T1000 (cell line): Measurements from ENCODE around the gene ZNF687.
A peak's percentile ranks its signal among the peaks of the same experiment; 100 is the strongest.
"Not testable (repeated sequence)": the region's sequence is repeated elsewhere in the genome, so short reads cannot be mapped to it uniquely, and the experiment has no call there.

ENCODE experiments used
- DNase-seq: peaks from one replicate; lab custom pipeline; 2025; ENCODE audit warnings: mixed read lengths; lab: John Stamatoyannopoulos, UW

Gene ZNF687, protein sequence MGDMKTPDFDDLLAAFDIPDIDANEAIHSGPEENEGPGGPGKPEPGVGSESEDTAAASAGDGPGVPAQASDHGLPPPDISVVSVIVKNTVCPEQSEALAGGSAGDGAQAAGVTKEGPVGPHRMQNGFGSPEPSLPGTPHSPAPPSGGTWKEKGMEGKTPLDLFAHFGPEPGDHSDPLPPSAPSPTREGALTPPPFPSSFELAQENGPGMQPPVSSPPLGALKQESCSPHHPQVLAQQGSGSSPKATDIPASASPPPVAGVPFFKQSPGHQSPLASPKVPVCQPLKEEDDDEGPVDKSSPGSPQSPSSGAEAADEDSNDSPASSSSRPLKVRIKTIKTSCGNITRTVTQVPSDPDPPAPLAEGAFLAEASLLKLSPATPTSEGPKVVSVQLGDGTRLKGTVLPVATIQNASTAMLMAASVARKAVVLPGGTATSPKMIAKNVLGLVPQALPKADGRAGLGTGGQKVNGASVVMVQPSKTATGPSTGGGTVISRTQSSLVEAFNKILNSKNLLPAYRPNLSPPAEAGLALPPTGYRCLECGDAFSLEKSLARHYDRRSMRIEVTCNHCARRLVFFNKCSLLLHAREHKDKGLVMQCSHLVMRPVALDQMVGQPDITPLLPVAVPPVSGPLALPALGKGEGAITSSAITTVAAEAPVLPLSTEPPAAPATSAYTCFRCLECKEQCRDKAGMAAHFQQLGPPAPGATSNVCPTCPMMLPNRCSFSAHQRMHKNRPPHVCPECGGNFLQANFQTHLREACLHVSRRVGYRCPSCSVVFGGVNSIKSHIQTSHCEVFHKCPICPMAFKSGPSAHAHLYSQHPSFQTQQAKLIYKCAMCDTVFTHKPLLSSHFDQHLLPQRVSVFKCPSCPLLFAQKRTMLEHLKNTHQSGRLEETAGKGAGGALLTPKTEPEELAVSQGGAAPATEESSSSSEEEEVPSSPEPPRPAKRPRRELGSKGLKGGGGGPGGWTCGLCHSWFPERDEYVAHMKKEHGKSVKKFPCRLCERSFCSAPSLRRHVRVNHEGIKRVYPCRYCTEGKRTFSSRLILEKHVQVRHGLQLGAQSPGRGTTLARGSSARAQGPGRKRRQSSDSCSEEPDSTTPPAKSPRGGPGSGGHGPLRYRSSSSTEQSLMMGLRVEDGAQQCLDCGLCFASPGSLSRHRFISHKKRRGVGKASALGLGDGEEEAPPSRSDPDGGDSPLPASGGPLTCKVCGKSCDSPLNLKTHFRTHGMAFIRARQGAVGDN

DNA sequence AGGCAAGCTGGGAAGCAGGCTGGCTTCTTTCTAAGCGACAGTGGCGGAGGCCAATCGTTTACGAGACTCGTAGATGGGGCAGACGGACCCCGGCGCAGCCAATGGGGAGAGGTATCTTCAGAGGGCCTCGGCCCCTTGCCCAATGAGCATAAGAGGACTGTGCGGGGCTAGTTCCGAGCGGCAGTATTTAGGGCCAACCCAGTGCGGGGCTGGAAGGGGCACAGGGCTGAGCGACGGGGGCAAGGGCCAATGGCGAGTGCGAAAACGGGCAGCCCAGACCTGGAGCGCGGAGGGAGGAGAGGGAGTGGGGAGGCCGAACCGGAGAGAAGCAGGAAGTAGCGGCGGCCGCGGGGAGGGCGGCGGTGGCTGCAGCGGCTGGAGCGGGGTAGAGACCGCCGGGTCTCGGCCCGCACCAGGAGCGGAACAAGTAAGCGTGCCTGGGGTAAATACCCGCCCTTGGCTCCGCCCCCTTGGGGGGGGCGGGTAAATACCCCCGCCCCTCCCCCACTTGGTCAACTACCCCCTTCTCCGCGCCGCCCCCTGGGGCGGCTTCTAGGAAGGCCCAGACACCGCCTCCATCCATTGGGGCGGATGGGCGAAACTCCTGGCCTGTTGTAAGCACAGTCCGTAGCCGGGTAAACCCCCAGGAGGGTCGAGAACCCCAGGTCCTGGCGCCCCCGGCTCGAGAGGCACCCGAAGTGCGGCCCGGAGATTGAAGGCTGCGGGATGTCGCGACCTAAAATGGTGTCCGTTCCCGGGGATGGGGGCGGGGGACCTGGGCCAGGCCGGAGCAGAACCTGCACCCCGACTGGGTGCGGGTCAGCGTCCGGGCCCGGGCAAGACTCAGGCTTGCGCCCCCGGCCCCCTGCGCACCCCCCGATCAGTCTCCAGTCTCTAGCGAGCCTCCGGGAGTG, at the start of gene ZNF687:
TSS of gene ZNF687 (plus strand) at position 331 of the 914 bp plus-strand sequence. CDS start 3,993 bp downstream, outside the sequence.
- peak; percentile 99 for DNase-seq

DNA sequence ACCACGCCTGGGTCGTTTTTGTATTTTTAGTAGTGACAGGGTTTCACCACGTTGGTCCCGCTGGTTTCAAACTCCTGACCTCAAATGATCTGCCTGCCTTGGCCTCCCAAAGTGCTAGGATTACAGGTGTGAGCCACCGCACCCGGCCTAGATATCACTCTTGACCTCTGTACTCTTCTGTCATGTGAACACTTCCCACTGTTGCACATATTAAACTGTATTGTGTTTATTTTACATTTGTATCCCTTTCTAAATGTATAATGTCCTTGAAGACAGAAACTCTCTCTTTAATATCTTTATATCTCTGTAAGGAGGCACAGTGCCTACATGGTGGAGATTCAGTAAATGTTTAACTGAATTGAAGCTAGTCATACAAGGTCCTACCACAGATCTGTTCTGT, 46.9 kb upstream of the ZNF687 start:
- no peak for DNase-seq

DNA sequence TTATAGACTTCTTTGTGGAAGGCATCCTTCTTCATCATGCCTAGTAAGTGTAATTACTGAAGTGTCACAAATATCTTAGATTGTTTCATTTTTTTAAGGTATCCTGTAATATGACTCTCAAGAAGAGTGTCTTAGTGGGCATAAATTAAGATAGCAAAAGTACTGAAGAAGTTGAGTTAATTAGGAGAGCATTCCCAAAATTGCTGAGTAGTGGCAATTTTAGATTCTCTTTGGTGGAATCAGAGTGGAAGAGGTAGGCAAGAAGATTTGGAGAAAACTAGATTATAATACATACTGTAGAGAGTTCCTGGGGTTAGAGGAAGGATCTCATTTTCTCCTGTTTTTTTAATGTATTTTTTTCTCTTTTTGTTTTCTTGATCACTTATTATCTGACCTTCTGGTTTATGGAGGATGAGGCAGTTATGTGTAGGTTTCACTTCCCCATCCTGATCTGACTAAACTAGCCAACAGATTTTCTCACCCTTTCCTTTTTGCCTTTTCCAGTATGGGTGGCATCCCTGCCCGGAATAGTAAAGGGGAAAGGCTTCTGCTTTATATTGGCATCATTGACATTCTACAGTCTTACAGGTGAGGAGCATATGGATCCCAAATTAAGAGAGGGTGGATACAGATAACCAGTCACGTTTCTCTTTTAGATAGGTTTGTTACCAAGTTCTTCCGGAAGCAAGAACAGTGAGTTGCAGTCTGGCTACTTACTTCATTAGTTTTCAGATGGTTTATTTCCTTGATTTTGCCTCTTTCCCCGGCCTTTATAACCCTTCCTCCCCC, 44.2 kb upstream of the ZNF687 start:
- no peak for DNase-seq

DNA sequence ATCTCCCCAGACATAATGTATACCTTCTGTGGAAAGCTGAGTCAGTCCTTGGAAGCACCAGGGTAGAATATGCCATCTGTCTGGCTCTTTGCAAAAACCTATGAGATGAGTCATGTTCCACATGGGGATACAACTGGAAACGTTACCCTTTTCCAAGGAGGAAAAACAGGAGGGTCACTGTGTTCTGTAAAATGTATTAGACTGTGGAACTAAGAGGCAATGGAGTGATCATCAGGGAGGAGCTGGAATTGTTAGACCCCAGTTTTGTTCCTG, 43.7 kb upstream of the ZNF687 start:
- DNase-seq = no peak

DNA sequence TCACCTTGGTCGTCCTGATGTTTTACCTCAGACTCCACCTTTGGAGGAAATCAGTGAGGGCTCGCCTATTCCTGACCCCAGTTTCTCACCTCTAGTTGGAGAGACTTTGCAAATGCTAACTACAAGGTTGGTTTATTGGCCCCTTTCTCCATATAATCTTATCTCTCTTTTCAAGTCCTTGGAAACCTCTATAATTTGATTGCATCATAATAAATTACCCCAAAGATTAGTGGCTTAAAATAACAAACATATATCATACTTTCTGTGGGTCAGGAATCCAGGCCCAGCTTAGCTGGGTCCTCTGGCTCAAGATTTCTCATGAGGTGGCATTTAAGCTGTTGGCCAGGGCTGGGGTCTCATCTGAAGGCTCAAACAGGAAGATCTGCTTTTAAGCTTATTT, 39.7 kb upstream of the ZNF687 start:
- no peak for DNase-seq

DNA sequence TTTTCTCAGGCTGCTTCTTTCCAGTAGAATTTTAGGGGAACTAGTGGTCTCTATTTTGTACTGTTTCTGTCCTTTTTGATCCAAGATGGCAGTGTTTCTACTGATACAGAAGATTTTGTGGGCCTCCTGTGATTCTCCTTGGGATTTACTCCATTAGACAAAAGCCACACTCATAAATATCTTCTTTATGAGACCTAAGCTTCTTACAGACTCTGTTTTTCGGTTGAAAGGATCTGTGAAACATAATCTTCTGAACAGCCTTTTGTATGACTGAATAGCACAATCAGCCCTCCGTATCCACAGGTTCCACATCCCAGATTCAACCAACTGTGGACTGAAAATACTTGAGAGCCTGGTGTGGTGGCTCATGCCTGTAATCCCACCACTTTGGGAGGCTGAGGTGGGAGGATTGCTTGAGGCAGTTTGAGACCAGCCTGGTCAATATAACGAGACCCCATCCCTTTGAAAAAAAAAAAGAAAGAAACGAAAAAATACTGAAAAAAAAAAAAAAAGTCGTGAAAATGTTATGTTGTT, 38.3 kb upstream of the ZNF687 start:
- DNase-seq = no peak

DNA sequence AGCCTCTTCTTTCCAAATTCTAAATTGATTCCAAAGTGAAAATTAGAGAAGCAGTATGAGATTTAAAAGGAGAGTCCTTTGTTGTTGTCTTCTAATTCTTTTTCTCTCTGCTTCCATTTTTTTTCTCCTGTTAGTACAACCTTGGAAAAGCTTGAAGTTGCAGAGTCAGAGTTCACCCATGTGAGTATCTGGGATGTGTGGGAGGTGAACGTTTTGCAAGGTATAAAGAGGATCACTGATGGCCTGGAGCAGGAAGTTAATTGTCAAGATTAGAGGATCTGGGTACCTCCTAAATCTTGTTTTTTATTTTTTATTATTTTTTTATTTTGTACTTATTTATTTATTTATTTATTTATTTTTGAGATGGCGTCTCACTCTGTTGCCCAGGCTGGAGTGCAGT, 35.3 kb upstream of the ZNF687 start:
- DNase-seq = no peak

DNA sequence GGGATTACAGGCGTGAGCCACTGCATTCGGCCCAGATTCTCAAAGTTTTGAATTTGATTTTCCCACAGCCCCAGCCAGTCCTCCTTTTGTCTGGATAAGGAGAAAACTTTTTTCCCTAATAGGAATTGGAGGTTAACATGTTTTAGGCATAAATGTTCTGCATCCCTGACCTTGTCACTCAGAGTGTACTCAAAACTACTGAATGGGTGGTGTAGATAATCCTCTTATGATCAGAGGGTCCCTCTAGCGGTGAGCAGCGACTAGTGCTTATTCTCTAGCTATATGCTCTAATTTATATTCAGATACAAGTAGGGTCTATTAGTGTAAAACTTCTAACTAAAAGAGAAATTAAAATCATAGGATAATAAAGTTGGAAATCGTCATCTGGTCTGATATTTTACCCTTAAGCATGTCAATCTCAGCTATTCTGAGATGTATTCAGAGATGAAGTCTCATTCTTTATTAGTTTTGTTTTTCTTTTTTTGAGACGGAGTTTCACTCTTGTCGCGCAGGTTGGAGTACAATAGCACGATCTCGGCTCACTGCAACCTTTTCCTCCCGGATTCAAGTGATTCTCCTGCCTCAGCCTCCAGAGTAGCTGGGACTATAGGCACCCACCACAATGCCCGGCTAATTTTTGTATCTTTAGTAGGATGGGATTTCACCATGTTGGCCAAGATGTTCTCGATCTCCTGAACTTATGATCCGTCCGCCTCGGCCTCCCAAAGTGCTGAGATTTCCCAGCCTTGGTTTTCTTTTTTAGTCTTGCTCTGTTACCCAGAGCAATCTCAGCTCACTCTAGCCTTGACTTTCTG, 30.2 kb upstream of the ZNF687 start:
- peak; percentile 2 for DNase-seq

DNA sequence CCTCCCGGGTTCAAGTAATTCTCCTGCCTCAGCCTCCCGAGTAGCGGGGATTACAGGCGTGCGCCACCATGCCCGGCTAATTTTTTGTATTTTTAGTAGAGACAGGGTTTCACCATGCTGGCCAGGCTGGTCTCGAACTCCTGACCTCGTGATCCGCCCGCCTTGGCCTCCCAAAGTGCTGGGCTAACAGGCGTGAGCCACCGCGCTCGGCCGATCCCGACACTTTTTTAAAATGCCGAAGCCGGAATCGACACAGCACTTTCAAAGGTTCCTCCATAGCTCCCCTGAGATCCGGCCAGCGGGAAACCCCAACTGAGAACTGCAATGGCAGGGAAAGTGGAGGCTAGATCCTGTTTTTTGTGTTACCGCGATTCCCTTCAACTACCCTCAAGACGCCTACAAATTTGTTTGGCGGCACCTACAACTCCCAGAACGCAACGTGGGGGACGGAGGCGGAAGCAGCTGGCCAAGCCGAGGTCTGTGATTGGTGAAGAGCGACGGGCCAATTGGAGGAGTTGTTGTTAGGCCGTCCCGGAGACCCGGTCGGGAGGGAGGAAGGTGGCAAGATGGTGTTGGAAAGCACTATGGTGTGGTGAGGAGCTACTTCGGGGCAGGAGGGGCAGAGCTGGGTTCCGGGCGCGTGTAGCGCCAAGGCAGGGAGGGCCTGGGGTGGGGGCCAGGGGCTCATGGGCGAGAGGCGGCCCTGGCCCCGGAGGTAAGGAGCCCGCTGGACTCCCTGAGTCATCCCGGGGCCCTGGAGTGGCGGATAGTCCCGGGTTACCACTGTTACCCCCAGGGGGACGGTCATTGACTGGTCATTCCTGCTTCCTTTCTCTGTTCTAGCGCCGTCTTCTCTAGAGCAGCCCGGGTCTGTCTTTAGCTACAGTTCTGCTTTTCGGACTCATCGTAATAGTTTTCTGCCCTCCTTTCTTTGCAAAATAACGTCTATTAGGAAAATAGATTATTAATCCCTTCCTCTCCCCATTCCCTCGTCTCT, 27.6 kb upstream of the ZNF687 start, which contains the start of gene PSMD4:
TSS of gene PSMD4 (plus strand) at position 518 of the 997 bp plus-strand sequence. CDS start at position 567, 49 bp downstream.
- DNase-seq = peak; percentile 89

DNA sequence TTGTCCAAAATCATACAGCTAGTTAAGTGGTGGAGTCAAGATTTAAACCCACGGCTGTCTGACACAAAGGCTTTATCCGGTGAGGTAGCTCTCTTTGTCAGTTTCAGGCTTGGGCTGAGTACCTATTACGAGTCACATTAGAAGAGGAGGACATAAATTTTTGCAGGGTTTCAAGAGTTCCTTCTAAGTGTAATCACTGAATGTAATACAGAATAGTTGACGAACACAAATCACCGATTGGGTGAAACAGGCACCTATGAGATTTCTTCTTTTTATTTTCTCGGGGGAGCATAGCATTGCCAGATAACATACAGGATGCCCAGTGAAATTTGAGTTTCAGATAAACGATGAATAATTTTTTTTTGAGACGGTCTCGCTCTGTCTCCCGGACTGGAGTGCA, 26.7 kb upstream of the ZNF687 start:
- no peak for DNase-seq

DNA sequence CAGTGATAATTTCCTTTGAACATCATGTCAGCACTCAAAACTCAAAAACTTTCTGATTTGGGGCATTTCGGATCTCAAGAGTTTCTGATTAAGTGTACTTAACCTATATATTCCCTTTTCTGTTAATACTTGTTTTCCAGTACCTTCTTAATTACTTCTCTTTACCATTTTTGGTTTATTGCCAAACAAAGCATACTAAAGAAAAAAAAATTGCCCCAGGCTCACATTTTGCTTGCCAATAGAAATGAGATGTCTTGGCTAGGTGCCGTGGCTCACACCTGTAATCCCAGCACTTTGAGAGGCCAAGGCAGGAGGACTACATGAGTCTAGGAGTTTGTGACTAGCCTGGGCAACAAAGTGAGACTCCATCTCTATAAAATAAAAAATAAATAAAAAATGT, 22.7 kb upstream of the ZNF687 start:
- DNase-seq = no peak

DNA sequence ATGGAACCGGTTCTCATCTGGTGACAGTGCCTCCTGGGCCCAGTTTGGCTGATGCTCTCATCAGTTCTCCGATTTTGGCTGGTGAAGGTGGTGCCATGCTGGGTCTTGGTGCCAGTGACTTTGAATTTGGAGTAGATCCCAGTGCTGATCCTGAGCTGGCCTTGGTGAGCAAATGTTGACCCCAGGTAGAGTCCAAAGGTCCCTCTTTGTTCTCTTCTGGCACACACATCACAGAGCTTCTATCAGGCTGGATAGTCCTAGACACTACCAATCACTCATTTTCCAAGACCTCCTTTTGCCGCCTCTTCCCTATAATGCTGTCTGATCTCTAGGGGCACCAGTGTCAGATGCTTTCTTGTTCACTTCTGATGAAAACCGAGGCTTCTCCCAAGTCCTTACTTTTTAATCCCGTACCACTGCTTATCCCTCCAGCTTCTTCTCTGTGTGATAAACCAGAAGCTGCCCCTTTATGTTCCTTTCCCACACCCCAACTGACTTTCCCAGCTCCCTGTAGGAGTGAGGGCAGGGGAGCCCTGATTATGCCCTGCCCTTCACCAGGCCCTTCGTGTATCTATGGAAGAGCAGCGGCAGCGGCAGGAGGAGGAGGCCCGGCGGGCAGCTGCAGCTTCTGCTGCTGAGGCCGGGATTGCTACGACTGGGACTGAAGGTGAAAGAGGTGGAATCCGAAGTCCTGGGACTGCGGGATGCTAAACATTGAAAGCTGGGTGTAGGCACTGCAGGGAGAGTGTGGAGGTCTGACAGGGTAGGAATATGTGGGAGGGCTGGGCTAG, 16.5 kb upstream of the ZNF687 start:
- no peak for DNase-seq

DNA sequence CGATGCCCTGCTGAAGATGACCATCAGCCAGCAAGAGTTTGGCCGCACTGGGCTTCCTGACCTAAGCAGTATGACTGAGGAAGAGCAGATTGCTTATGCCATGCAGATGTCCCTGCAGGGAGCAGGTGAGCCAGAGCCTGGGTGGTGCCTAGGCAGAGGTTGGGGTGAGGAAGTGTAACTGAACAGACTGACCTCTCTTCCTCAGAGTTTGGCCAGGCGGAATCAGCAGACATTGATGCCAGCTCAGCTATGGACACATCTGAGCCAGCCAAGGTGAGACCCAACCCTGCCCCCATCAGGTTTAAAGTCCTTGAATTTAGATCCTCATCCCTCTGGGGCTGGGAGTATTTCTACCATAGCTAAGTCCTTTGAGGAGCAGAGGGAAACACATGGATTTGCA, 15.8 kb upstream of the ZNF687 start:
- DNase-seq = no peak

DNA sequence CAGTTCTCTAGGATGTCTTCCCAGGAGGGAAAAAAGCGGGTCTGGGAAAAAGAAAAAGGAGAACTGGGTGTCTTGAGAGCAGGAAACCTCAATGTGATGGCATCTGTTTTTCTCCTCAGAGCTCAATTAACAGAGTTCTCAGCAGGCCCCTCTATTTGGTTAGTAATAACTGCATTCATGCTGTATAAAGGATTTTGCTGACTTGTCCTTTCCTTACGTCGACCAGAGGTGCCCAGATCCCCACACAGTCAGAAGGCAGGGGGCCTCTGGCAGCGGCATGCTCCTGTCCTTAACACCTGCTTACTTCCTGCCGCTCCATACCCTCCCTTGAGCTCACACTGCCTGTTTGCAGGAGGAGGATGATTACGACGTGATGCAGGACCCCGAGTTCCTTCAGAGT, 15.3 kb upstream of the ZNF687 start:
- DNase-seq = no peak

DNA sequence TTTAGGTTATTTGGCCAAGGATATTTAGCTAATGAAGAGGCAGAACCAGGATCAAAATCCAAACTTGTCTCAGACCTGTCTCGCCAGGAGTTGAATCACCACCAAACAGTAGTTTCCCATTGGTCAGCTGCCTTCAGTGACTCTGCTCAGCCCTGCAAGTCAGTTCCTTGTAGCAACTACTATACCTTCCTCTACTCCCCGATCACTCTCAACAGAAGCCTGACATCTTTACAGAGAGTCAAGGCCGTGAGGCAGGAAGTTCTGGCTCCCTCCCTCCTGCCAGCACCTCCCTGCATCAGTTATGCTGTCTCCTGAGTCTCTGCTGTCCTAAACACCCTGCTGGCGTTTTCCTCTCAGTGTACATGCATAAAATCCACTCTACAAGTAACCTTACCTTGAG, 14.3 kb upstream of the ZNF687 start:
- no peak for DNase-seq

DNA sequence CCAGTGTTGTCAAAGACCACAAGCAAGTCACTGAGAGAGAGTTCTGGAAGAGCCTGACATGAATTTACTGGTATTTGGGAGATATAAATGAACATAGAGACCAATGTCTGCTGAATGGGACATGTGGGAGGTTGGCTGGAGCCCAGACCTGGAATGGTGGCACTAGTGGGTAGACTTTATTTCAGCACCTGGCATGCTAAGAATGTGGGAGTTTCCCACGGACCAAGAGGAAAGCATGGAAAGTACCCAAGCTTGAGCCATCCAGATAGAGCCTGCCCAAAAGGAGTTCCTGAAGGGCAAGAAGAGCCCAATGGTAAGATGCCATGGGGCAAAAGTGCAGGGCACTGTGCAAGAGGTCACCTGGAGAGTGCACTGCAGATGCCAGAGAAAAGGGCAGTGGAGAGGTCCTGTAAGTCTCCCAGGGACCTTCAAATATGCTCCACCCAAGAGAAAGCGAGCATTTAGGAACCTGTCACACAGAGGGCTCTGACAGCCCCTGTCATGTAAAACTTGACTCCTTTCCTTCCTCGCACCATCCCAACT, 8.1 kb upstream of the ZNF687 start:
- no peak for DNase-seq

DNA sequence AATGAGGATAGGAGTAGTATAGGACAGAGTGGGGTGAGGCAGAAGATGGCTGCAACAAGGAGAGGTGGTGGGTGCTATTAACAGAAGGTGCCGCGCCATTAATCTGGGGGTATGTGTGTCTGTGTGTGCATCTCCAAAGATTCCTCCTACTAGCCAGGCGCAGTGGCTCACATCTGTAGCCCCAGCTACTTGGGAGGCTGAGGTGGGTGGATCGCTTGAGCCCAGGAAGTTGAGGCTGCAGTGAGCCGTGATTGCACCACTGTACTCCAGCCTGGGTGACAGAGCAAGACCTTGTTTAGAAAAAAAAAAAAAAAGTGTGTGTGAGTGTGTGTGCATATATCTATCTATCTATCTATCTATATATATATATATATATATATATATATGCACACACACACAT, 6.8 kb upstream of the ZNF687 start:
- DNase-seq = not testable (repeated sequence)
